NAMALWA (cell line): ENCODE data around the gene LRRC27.

Source experiments
- DNase-seq: peaks from one replicate; pipeline ENCODE4 v3.0.0-alpha.2; 2015; ENCODE audit warnings: low spot score

Gene LRRC27

DNA sequence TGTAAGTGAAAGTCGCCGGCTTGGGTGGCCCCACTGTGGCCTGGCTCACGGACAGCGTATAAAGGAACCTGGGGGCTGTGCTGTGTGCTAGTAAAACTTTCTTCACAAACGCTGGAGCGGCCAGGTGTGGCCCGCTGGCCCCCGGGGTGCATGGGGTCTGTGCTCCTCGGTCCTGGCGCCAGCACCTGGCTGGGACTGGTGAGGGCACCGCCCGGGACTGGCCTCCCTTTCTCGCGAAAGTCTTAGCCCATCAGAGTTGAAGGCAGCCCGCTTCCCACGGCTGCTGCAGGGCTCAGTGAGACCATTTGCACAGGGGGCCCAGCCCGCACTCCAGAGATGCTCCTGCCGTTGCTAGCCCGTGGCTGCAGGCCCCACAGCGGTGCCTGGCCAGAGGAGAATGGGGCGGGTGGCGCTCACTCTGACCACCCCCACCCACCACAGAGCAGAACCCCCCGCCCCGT, 70.8 kb downstream of the LRRC27 start:
- no peak for DNase-seq

DNA sequence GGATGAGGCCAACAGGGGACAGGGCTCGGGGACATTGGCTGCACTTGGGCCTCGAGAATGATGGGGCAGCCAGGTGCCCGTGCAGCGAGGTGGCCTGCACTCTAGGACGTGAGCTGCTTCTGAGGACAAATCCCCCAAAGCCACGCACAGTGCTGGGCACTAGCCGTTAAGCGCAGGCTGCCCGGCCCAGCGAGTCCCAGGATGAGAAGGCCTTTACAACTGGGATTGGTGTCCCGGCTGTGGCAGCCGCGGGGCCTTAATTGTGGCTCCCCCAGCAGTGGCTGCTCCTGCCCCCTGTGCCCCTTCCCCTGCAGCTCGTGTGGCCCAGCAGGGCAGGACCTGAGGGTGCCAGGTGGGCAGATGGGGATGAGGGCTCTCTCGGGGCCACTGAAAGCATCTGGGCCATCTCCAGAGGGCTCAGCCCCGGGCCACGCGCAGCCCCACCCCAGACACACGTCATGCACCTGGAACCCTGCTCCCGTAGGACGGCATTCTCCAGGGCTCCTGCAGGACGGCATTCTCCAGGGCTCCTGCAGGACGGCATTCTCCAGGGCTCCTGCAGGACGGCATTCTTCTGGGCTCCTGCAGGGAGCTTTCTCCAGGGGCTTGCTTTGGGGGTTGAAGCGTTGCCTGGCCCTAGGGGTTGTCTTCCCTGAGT, 71.6 kb downstream of the LRRC27 start:
- DNase-seq: no peak

DNA sequence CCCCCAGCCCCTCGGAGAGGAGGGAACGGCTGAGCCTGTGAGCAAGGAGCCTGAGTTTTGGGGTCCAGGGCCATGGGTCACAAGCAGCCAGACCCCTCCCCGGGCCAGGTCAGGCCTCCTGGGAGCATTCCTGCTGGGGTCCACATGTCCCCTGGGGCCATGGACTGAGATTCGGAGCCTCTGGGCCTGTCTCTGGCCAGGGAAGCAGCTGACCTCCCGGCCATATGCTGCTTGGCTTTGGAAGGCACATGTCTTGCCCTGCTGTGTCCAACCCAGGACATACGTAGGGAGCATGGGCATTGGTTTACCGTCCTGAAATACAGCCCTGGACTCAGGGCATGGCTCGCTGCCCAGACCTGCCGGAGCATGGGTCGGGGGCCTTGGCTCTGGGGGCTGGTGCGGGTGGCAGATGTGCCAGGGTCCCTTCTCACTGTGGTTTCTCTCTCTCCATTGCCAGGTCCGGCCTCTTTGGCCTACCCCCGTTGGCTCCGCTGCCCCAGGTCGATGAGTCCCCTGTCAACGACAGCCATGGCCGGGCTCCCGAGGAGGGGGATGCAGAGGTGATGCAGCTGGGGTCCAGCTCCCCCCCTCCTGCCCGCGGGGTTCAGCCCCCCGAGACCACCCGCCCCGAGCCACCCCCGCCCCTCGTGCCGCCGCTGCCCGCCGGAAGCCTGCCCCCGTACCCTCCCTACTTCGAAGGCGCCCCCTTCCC, 72.3 kb downstream of the LRRC27 start:
- DNase-seq: no peak

DNA sequence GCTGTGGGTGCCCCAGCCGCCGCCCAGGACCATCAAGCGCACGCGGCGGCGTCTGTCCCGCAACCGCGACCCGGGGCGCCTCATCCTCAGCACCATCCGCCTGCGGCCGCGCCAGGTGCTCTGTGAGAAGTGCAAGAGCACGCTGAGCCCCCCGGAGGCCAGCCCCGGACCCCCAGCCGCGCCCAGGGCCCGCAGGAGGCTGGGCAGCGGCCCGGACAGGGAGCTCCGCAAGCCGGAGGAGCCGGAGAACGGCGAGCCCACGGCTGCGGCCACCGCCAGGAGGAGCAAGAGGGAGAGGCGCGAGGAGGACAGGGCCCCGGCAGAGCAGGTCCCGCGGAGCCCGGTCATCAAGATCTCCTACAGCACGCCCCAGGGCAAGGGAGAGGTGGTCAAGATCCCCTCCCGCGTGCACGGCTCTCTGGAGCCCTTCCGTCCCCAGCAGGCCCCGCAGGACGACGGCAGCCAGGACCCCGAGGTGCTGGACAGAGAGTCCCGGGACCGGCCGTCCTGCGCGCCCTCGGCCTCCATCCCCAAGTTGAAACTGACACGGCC, 73.0 kb downstream of the LRRC27 start:
- DNase-seq: no peak

DNA sequence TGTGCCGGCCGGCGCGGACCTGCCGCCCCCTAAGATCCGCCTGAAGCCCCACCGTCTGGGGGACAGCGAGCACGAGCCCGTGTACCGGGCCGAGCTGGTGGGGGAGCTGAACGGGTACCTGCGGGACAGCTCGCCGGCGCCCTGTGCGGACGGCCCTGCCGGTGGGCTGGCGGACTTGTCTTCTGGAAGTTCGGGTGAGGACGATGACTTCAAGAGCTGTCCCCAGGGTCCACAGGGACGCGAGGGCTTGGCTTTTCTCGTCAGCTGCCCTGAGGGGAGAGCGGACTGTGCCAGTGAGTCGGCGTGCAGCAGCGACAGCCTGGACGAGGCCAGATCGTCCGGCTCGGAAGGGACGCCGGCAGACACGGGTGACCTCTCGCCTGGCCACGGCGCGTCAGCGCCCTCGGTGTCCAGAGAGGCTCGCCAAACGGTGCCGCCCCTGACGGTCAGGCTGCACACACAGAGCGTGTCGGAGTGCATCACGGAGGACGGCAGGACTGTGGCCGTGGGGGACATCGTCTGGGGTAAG, 73.5 kb downstream of the LRRC27 start:
- no peak for DNase-seq

DNA sequence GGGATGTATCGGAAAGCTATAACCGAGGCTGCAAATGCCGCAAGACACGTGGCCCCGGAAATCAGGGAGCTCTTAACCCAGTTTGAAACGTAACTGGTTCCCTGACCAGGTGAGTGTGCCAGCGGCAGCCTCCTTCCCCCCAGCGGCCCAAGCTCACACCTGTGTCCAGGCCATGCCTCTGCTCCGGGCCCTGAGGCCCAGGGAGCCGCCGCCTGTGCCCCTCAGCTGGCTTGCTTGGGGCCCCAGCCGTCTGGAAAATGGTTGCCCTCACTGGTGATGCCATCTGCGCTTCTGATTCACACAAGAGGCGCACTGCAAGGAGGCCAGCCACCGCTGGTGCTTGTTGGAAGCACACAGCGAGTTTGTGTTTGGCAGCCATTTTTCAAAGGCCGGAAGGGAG, 74.2 kb downstream of the LRRC27 start:
- no peak for DNase-seq

DNA sequence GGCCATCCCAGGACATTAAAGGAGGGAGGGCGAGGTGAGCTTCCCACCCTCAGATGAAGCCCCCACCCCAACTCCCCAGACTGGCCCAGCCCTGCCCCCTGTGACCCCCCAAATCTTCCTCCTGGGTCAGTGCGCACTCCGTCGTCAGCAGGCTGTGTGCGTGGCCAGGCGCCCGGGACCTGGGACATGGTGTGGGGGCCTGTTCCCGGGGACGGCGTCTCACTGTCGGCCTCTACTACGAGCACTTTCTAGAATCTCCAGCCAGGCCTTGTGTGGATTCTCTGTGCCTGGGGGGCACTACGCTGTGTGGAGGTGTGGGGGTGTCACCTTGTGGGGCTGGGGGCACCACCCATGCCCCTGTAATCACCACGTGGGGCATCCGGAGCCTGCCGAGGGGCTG, 74.8 kb downstream of the LRRC27 start:
- no peak for DNase-seq

DNA sequence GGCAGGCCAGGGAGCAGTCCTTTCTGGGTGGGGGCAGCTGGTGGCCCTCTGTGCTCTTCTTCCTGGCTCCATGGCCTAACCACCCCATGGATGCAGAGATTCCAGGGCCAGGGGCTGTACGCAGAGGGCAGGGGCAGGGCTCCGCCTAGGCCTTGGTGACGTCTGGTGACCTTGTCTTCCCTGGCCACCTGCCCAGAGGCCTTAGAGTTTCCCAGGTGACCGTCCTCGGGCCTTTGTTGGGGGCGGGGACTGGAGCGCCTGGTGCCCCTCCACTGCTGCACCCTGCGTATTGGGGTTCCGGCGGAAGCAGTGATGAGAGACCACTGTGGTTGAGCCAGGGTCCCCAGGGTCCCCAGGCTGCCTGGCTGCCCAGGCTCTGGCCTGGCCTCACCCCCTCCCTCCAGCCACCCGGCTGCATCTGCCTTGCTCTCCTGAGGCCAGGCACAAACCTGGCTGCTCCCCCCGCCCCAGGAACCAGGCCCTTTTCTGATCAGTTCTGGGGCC, 75.3 kb downstream of the LRRC27 start:
- no peak for DNase-seq

DNA sequence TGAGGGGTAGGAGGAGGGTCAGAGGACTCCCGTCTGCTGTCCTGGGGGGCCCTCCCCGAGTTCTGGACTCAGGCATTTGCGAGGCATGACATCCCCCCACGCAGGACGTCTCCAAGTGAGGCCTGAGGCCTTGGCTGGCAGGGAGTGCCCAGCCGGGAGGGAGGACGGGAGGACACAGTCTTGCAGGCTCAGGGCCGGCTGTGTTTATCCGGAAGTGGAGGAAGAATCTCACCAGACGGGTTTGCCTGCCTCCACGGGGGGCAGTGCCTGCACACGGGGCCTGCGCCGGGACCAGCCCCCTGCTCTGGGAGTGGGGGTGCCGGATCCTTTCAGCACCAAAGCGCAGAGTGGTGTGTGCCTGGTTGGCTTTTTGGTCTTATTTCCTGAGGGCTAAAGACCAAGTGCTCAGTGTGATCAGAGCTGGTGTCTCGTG, 75.9 kb downstream of the LRRC27 start:
- DNase-seq: no peak

DNA sequence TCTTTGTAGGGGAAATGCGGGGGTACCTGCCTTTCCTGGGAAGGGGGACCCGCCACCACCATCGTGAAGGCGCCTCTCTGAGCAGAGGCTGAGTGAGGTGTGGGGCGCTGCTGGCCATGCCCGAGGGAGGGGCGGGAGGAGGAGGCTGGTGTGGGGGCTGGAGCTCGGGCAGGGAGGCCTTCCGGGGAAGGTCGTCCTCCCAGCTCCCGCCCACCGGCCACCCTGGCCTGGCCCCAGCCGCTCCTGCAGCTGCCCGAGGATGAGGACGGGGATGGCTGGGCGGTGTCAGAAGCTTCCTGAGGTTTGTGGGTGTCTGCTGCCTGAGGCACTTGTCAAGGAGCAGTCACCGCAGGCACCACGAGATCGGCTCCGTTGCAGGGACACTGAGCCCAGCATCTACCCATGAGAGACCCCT, 76.4 kb downstream of the LRRC27 start:
- no peak for DNase-seq

DNA sequence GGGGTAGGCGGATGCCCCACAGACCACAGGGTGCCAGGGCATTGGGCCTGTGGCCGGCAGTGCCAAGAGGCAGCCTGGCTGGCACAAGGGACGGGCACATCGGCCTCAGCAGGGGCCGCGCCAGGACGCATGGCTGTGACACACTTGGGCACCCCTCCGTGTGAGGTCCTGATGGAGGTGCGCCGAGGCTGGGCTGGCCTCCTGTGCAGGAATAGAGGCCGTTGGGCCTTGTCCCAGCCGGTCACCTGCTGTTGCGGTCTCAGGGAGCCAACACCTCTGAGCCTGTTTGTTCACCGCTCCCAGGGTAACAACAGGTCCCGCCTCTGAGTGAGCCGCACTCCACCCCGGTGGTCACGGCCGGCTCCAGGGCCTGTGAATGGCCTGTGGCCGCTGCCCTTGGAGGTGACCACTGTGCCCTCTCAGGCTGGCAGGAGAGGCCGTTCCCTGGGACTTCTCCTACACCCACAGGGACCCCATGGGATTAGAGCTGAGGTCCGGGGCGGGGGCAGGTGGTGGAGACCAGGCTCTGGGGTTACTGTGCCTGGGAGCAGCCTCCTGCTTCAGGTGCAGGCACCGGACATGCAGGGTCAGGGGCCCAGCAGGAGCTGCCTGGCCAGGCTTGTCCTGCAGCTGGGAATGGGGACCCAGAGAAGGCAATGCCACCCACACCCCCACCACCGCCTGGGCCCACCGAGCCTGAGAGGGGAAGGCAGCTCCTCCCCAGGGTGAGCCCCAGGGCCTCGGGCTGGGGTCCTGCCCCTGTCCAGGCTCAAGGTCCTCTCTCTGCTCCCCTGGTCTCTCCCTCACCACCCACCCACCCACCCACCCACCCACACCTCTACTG, 77.1 kb downstream of the LRRC27 start:
- no peak for DNase-seq

DNA sequence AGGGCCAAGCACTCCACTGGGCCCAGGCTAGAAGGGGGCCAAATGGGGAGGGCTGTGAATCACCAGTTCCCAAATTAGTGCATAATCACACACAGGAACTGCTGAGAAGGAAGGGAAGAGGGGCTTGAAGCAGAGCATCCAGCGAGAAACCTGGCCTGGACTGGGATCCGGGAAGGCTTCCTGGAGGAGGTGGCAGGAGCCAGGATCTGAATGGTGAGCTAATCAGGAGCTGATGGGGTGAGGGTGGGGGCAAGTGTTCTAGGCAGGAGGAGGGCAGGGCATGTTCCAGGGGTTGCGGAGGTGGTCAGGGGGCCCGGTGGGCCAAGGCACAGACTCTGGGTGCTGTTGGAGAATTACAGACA, 77.7 kb downstream of the LRRC27 start:
- no peak for DNase-seq

DNA sequence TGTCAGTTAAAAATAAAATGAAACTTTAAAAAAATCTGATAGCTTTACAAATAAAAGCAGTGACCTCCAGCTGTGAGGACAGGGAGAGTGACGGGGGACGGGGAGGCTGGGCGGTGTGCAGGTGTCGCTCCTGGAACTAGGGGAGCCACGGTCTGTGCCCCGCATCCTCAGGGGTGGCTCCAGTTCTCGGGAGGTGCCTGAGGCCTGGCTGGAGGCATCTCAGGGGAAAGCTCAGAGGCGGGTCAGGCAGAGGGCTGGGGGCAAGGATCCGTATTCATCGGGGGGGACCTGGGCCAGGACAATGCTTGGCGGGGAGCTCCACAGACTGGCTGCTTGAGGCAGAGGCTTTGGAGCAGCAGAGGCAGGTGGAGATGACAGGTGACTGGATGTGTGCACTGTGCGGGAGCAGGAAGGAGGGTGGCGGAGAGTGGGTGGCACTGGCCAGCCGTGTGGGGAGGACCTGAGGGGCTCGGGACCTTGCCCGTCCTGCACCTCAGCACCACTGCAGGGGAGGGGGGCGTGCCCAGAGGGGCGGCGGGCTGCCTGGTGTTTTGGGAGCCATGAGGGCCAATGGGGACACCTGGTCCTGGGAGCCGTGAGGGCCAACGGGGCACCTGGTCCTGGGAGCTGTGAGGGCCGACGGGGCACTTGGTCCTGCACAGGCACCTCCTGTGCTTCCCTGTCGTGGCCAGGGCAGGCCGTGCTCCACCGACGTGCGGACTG, 78.2 kb downstream of the LRRC27 start:
- DNase-seq: no peak

DNA sequence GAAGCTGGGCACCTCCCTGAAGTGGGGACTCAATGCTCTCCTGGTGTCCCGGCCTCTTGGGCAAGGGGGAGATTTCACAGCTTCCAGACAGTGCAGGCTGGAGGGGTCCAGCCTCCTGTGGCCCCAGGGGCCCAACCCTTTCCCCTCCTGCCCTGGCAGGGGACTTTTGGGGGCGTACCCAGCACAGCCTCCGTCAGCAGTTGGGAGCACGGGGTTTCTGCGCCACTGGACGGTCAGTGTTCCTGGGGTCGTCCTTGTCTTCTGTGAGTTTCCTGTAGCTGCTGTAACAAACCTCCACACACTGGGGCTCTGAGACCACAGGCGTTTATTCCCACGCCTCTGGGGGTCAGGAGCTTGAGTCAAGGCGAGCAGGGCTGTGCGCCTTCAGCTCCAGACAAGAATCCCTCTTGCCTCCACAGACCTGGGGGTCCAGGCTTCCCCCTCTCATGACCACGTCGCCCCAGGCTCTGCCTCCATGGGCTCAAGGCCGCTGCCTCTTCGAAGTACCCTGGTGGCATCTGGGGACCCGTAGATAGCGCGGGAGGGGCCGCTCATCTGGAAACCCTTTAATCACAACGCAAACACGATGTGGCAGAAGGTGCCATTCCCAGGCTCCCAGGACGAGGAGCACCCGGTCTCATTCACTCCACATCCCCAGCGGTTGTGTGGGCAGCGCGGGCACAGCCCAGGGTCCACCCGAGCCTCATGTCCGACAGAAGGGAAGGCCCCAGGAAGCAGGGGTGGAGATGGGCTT, 79.0 kb downstream of the LRRC27 start:
- no peak for DNase-seq

DNA sequence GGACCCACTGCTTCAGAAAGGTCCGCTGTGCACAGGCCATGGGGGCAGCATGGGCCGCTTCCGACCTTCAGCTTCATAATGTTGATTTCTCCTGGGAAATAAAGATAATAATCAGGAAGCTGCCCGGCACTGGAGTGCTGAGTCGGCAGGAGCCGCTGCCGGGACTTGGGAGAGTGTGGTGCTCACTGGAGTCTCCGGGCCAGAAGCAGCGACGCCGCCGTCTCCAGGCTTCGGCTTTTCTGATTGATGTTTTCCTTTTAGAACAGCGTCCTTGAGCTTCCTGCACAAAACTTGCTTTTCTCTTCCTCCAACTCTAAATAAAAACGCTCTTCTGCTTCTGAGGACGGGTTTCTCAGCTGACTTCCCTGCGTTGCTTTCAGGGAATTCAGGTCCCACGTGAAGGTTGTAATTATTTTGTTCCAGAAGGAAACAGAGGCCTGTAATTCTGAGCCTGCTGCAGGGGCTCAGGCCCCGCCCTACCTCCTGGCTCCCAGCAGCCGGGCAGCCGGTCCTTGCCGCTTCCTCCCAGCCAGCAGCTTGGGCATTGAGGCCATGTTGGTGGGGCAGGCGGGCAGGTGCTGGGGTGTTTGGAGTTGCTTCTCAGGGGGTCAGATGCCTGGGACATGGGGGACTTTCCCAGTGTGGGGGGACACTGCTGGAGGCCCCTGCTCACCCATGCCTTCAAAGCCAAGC, 79.7 kb downstream of the LRRC27 start:
- no peak for DNase-seq

DNA sequence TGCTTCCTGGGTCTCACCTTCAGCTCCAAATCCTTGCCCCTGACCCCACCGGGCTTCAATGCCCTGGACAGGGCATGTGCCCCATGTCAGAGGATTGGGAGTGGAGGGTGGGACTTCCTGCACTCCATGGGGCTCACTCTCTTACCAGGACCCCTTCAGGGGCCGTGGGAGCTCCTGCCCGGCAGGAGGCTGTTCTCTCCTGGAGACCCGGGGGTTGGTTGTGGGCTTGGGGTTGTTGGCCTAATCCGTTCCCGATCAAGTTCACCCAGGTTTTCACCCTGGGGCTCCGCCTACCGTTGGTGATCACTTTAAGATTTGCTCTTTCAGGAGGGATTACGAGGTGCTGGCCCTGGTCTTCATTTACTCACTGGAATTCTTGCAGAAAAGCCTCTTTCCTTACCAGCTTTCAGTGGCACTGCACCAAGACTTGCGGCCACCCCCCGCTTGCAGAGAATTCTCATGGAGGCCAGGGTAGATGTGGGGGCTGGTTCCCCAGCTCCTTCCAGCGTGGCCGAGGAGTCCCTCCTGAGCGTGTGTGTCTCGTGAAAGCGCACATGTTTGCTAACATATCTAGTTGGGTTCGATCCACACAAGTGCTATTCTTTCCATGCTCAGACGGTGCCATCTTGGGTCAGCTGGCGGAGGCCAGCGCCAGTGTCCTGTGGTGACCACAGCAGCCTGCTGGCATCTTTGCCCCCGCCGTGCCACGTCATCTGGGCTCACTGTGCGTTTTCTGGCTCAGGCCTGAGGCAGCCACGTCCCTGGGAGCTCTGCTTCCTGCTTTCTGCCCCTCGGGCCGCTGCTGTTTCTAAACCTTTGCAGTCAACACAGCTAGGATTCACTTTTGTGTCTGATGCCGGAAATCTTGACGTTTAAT, 80.6 kb downstream of the LRRC27 start:
- no peak for DNase-seq

DNA sequence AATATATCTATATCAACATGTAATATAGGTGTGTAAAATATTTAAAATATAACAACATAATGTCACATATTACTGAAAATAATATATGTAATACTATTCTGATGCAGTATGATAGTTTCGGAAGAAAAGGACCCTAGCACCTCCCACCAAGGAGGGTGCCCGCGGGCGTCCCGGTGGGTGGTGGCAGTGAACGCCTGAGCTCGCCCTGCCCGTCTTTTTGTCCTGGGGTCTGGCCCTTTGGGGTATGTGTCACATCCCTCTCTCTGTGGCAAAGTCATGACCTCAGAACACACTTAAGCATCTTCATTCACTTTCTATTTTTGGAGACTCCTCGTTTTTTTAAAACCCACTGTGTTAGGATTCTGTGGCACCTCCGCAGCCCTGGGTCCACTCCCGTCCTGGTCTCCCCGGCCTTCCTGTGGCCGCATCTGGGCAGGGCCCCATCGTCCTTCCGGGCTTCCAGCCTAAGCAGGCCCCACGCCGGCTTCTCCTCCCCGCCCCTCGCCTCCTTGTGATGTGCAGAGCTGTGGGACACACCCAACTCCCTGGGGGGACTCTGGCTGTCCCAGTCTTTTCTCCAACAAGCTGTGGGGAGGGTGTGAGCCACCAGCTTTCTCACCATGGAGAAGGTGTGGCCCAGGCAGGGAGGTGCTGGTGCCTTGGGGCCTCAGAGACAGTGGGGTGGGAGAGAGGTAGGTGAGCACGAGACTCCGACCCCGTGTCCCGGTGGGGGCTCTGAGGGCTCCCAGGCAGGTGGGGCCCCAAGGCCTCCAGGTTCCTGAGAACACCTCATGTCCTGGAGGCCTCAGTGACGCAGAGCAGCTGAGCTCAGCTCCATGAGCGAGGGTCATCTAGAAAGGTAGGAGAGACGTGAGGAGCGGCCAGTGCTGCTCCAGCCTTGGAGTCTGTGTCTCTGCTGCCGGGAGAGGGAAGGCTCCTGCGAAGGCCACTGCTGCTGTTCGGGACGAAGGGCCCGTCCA, 81.5 kb downstream of the LRRC27 start:
- no peak for DNase-seq
